Measurements from ENCODE around the gene KRT6A.

The KRT6A gene

GRCh38 chr12:52438305-52439301, 54.5 kb downstream of the KRT6A start:
- TF ChIP-seq TAF1 (IDR thresholded peaks at IDR 0.05; ENCODE audit: borderline replicate concordance, insufficient read depth, low read length) (no peak), POLR2AphosphoS5 (IDR thresholded peaks at IDR 0.05; ENCODE audit: low read depth, low read length) (no peak), FOXP2 (optimal IDR thresholded peaks at IDR 0.05; ENCODE audit: borderline replicate concordance, extremely low read depth, extremely low read length, insufficient read depth) (no peak), REST (IDR thresholded peaks at IDR 0.05; ENCODE audit: insufficient read depth in 1 of 2, low read depth in 2 of 2, low read length in 2 of 2) (no peak), SIN3A (IDR thresholded peaks at IDR 0.05; ENCODE audit: borderline replicate concordance, insufficient read depth, low read length) (no peak)

DNA sequence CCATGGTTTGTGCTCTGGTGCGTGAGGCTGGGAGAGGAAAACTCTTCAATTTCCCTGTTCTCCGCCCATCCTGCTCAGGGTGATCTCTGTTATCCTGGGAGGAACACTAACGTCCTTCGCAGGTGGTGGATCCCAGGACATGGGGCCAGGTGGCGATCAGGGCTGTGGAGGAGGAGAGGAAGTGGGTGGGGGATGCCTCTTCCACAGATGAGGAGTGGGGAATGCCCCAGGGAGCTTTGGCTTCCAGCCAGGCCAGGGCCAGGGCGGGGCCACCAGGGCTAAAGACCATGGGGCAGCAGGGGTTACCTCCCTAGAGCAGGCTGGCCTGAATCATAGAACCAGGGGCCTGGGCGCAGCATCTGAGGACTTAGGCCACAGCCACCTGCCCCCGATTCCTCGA, 55.5 kb downstream of the KRT6A start:
- TF ChIP-seq REST (IDR thresholded peaks at IDR 0.05; ENCODE audit: insufficient read depth in 1 of 2, low read depth in 2 of 2, low read length in 2 of 2): no peak
